Keratinocyte (primary cell): ENCODE data around the gene PLXNA2.

Experiments used
- EZH2 ChIP-seq: IDR thresholded peaks from one replicate; pipeline ENCODE4 v1.6.1; 2012; ENCODE audit warnings: inconsistent platforms, mild to moderate bottlenecking, low read length, moderate library complexity
- TF ChIP-seq, protein P1 (sequence below), 3 experiments: IDR thresholded peaks in 1 of 3; conservative IDR thresholded peaks in 1 of 3; optimal IDR thresholded peaks in 1 of 3; 2 replicates in 2 of 3; 3 replicates in 1 of 3; pipeline versions ENCODE3 to v1.5.1; 2011; ENCODE audit warnings: low read length in 3 of 3, mild to moderate bottlenecking in 3 of 3, moderate library complexity in 2 of 3, control low read depth in 1 of 3, inconsistent platforms in 1 of 3; ENCODE audit not compliant: insufficient read depth in 2 of 3; ENCODE audit errors: extremely low read depth in 1 of 3

DNA sequence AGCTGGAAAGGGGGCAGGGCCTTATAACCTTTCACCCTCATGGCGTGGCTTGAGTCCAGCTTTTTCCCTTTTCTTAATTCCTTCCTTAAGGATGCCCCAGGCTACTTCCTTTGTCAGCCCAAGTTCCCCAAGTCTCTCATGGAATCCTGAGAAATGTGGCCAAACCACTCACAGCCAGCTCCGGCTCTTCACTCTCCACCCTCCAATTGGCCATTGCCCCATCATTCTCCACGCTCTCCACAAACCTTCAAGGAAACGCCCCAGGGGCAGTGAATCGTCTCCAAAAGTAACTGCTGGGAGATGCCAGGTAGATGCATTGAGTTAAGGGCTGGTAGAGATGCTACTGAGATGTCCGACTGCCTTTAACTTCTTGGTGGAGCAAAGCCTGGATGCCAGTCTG, 219.8 kb downstream of the PLXNA2 start:
- TF ChIP-seq, protein P1, sequence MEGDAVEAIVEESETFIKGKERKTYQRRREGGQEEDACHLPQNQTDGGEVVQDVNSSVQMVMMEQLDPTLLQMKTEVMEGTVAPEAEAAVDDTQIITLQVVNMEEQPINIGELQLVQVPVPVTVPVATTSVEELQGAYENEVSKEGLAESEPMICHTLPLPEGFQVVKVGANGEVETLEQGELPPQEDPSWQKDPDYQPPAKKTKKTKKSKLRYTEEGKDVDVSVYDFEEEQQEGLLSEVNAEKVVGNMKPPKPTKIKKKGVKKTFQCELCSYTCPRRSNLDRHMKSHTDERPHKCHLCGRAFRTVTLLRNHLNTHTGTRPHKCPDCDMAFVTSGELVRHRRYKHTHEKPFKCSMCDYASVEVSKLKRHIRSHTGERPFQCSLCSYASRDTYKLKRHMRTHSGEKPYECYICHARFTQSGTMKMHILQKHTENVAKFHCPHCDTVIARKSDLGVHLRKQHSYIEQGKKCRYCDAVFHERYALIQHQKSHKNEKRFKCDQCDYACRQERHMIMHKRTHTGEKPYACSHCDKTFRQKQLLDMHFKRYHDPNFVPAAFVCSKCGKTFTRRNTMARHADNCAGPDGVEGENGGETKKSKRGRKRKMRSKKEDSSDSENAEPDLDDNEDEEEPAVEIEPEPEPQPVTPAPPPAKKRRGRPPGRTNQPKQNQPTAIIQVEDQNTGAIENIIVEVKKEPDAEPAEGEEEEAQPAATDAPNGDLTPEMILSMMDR (optimal IDR thresholded peaks at IDR 0.05 in 1 of 3, IDR thresholded peaks at IDR 0.05 in 1 of 3, conservative IDR thresholded peaks at IDR 0.05 in 1 of 3; ENCODE audit: extremely low read depth in 1 of 3, insufficient read depth in 2 of 3, low read length in 3 of 3) = no peak
- TF ChIP-seq EZH2 = no peak
